IPS DF 6.9 (cell line): ENCODE results near the gene ANKRD11.
"Not testable (repeated sequence)": the region's sequence is repeated elsewhere in the genome, so short reads cannot be mapped to it uniquely, and the experiment has no call there.

Experiments used
- DNase-seq: peaks from one replicate; pipeline ENCODE4 v3.0.0-alpha.2; 2013; ENCODE audit warnings: low read depth, low spot score
- H3K27ac ChIP-seq: one replicate; pipeline ENCODE4 v1.5.1; 2013; ENCODE audit warnings: low read length, control low read depth
- H3K27me3 ChIP-seq: 2 replicates; pipeline ENCODE4 v1.6.1; 2013; ENCODE audit warnings: mild to moderate bottlenecking, low read length; ENCODE audit not compliant: control insufficient read depth, insufficient read depth
- H3K36me3 ChIP-seq: 2 replicates; pipeline ENCODE4 v1.6.1; 2013; ENCODE audit warnings: low read length; ENCODE audit not compliant: control insufficient read depth, insufficient read depth
- H3K4me1 ChIP-seq: 2 replicates; pipeline ENCODE4 v1.6.1; 2013; ENCODE audit warnings: low read length; ENCODE audit not compliant: control insufficient read depth, insufficient read depth
- H3K4me3 ChIP-seq: 2 replicates; pipeline ENCODE4 v1.5.1; 2013; ENCODE audit warnings: mild to moderate bottlenecking, low read length
- H3K9me3 ChIP-seq: 2 replicates; pipeline ENCODE4 v1.6.1; 2013; ENCODE audit warnings: low read length, inconsistent platforms; ENCODE audit not compliant: control insufficient read depth, insufficient read depth
- WGBS: extraction: QIAGEN DNeasy Blood & Tissue Kit; methylation state at CpG from one replicate; pipeline ENCODE4 v1.1.7; 2013; ENCODE audit warnings: mixed read lengths, missing lambda C conversion rate; ENCODE audit not compliant: insufficient read length, insufficient coverage; 5-methylcytosine and 5-hydroxymethylcytosine counted together

Gene ANKRD11

DNA sequence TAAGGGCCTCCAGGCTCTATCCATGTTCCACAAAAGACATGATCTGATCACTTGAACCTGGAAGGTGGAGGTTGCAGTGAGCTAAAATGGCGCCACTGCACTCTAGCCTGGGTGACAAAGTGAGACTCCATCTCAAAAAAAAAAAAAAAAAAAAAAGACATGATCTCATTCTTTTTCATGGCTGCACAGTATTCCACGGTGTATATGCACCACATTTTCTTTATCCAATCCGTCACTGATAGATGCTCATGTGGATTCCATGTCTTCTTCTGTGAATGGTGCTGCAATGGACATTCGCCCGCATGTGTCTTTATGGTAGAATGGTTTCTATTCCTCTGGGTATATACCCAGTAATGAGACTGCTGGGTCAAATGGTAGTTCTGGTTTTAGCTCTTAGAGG lies 124.4 kb downstream of the ANKRD11 start:
- no peak for DNase-seq
- H3K4me3 ChIP-seq, result no peak overlapping the region
- no peaks in the 10 kb centered on the region for H3K9me3 ChIP-seq
- H3K27me3 ChIP-seq, result no peaks in the 10 kb centered on the region
- peaks cover 11% of the 10 kb centered on the region for H3K4me1 ChIP-seq
- no peak overlapping the region for H3K27ac ChIP-seq
- WGBS, result no CpG with 5 or more reads among the region's 5 CpGs
- no peaks in the 10 kb centered on the region for H3K36me3 ChIP-seq

DNA sequence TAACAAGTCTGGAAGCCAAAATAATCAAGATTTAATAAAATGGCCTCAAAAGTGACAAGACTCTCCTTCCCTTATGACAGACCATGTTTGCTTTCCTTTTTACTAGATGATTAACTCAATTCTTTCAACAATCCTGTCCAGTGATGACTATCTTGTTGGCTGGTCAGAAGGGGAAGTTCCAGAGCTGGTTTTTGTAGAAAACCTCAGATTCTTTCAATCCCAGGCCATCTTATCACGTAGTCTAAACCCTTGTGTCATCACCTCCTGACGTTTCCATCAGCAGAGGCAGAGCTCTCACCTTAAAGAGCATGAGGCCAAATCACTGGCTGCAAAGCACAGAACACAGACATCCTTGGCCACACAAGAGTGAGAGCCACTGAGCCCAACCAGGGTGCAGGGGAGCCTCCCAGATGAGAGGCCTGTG lies 125.3 kb downstream of the ANKRD11 start:
- no peak overlapping the region for H3K27ac ChIP-seq

DNA sequence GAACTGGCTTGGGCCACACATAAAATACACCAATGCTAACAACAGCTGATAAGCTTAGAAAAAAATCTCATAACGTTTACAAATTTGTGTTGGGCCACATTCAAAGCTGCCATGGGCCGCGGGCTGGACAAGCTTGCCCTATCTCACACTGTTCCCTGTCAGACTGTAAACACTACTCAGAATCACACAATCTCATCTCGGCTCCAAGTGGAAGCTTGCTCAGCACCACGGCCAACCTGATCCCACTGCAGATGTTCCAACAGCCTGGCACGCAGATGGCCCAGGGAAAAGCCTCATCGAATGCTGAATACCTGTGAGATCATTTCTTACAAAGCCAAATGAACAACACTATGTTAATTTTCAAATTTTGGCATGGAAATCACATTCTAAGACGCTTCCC lies 125.8 kb downstream of the ANKRD11 start:
- peaks cover 11% of the 10 kb centered on the region for H3K4me1 ChIP-seq

More for the DNA sequence above, 125.3 kb downstream of the ANKRD11 start:
- peaks cover 11% of the 10 kb centered on the region for H3K4me1 ChIP-seq
- no peaks in the 10 kb centered on the region for H3K27me3 ChIP-seq
- H3K4me3 ChIP-seq, result no peak overlapping the region
- no peak for DNase-seq
- WGBS, result no CpG with 5 or more reads among the region's 2 CpGs
- no peaks in the 10 kb centered on the region for H3K9me3 ChIP-seq
- H3K36me3 ChIP-seq, result no peaks in the 10 kb centered on the region

DNA sequence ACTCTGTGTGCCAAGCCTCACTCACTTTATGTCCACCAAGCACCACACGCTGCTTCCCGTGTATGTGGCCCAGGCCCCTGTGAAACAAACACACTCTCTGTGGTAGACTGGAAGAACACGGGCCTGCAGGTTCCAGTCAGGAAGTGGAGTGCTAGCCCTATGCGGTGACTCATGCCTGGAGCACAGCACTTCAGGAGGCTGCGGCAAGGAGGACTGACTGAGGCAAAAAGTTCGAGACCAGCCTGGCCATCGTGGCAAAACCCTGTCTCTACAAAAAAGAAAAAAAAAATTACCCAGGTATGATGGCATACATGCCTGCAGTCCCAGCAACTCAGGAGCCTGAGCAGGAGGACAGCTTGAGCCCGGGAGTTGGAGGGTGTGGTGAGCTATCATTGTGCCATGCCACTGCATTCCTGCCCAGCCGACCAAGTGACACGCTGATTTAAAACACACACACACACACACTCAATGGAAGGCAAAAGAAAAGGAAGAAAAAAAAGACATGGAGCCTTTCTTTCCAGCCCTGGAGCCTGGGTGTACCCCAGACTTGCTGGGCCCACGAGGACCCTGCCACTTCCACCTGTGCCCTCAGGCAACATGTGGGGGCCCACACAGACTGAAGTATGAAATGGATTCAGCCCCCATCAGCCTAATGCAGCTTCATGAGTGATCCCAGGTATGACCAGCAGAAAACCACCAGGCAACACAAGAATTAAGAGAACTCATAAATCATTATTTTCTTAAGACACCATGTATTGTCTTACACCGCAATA lies 126.6 kb downstream of the ANKRD11 start:
- H3K36me3 ChIP-seq, result no peaks in the 10 kb centered on the region
- no CpG with 5 or more reads among the region's 12 CpGs for WGBS
- no peak for DNase-seq
- no peaks in the 10 kb centered on the region for H3K9me3 ChIP-seq
- H3K4me3 ChIP-seq, result no peak overlapping the region
- peaks cover 9% of the 10 kb centered on the region for H3K4me1 ChIP-seq
- H3K27ac ChIP-seq, result no peak overlapping the region
- H3K27me3 ChIP-seq, result no peaks in the 10 kb centered on the region

More for the DNA sequence above, 125.8 kb downstream of the ANKRD11 start:
- Histone ChIP-seq H3K27me3 (no peaks in the 10 kb centered on the region), H3K27ac (no peak overlapping the region), H3K4me3 (no peak overlapping the region), H3K36me3 (no peaks in the 10 kb centered on the region), H3K9me3 (no peaks in the 10 kb centered on the region)
- DNase-seq, result no peak
- no CpG with 5 or more reads among the region's 8 CpGs for WGBS

DNA sequence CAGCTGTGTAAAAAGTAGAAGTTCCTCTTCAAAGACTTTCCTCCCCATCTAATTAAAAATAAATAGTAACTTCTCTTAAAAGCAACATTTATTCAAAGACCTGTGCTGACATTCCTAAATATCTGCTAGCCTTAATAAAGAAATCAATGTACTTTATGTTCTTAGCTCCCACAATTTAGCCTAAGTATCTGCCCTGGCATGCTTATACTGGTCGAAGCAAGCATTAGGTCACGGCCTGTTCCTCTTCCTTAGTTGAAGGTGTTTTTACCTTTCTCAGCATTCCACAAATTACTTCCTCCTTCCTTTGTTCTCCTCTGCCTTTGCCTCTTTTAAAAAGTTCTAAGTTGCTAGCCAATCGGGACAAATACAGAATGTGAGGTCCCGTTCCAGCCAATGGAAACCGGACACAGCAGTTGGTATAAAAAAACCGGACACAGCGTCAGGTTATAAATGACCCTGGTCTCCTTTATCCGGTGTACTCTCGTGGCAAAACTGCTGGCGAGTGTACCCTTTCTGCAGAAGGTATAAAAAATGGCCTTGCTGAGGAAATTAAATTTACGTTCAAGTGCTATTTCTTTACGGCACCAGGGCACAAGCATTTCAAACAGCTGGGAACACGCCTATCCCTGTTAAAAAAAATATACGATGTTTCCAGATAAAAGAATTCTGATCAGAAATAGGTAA lies 127.7 kb downstream of the ANKRD11 start:
- H3K4me3 ChIP-seq, H3K9me3 ChIP-seq, H3K36me3 ChIP-seq, H3K27me3 ChIP-seq, H3K27ac ChIP-seq, DNase-seq: not testable (repeated sequence)
- H3K4me1 ChIP-seq, result peaks cover 11% of the 10 kb centered on the region
- no CpG with 5 or more reads among the region's 14 CpGs for WGBS

DNA sequence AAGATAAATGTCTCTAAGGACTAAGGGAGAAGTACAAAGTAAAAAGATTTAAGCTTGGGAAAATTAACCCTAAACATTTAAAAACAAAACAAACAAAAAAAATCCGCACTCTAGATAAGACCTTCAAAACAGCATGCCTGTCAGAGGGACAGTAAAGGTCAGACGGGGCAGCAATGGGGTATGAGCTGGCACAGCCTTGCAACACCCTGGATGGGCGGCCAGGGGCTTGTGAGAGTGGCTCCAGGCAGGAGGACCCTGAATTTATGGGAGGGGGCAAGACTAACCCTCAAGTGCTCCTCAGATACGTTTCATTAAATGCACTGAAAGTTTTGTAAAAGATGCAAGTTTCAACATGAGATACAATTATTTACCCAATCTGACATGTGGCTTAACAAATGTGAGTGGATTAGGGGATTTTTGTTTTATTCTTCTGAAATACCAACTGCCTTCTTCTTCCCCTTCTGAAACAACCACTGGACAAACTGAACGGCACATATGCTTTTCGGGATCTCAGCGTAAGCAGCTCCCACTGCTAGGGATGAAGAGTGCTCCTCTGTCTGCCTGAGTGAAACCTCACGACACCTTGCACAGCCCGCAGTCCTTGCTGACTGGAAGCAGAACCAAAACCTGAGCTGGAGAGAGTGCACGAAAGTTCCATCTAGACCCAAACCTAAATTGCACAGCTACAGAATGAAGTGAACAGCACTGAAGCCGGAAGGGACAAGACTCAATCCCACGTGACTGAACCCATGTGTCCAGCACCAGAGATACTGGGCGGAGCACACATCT lies 128.4 kb downstream of the ANKRD11 start:
- no CpG with 5 or more reads among the region's 13 CpGs for WGBS
- Histone ChIP-seq H3K27ac (no peak overlapping the region), H3K36me3 (no peaks in the 10 kb centered on the region), H3K4me1 (peaks cover 13% of the 10 kb centered on the region), H3K4me3 (no peak overlapping the region), H3K27me3 (no peaks in the 10 kb centered on the region), H3K9me3 (no peaks in the 10 kb centered on the region)
- no peak for DNase-seq

DNA sequence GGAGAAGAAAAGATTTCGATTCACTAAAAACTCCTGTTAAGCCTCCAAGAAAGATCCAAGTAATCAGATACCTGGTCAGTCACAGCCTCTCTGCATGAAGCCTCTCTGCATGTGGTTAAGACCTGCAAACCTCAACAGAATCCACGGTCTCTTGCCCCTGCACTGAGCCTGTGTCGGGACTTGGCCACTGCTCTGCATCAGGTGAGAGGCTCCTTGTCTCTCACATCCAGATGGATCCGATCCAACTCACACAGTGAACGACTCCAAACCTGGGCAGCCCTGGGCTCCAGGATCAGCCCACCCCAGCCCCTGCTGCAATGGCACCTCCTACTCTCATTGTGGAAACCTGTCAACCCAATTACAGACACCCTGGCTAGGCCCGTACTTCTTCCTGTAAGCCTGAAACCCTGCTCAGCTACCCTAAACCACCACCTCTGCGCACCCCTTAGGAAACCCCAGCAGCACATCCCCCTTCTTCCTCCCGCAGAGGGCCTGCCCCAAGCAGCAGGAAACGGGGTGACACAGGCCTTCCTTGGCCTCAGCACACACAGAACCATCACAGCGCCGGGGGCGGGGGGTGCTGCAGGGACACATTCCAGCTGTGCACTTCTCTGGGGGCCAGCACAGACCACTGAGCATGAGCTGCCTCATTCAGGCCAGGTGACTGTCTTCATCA lies 129.5 kb downstream of the ANKRD11 start:
- H3K4me3 ChIP-seq, result no peak overlapping the region
- no peak for DNase-seq
- no peaks in the 10 kb centered on the region for H3K9me3 ChIP-seq
- no CpG with 5 or more reads among the region's 12 CpGs for WGBS
- no peaks in the 10 kb centered on the region for H3K36me3 ChIP-seq
- no peak overlapping the region for H3K27ac ChIP-seq
- no peaks in the 10 kb centered on the region for H3K27me3 ChIP-seq
- peaks cover 13% of the 10 kb centered on the region for H3K4me1 ChIP-seq

GRCh38 chr16:89359264-89360147 lies 130.9 kb downstream of the ANKRD11 start:
- H3K27ac ChIP-seq, result no peak overlapping the region
- no CpG with 5 or more reads among the region's 18 CpGs for WGBS
- no peaks in the 10 kb centered on the region for H3K9me3 ChIP-seq
- no peaks in the 10 kb centered on the region for H3K36me3 ChIP-seq
- H3K4me1 ChIP-seq, result peaks cover 11% of the 10 kb centered on the region
- no peaks in the 10 kb centered on the region for H3K27me3 ChIP-seq
- DNase-seq, result no peak
- H3K4me3 ChIP-seq, result no peak overlapping the region

DNA sequence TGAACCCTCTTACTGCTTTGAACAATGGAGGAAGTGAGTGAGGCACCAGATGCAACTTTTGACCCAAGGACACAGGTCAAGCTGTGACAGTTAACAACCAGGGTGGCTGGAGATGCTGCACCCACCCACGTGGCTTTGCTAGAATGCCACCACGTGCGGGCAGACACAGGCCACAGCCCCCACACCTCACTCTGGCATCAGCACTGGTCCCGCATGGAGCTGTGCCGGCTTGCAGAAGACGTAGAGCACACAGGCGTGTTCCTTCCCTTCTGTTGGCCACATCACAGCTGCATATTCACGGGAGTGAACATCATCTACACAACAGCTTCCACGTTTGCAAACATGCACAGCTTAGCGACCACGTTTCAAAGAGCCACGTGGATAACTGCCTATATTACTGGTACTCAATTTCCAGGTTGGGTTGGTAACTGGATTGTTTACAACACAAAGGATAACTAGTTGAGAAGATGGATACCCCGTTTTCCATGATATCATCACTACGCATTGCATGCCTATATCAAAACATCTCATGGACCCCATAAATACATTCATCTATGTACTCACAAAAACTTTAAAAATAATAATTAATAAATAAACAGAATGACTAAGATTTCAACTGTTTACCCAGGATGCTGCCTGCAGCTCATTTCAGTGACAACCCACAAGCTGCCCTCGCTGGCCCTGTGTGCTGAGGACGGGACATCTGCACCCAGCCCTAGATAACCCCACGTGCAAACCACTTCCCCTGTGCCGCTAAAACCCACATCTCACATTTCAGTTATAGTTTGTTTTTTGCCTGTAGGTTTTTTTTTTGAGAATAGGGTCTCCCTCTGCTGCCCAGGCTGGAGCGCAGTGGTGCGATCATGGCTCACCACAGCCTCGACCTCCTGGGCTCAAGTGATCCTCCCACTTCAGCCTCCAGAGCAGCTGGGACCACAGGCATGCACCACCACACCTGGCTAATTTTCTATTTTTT lies 132.0 kb downstream of the ANKRD11 start:
- Histone ChIP-seq H3K9me3 (no peaks in the 10 kb centered on the region), H3K4me1 (peaks cover 9% of the 10 kb centered on the region), H3K27ac (no peak overlapping the region), H3K4me3 (no peak overlapping the region), H3K27me3 (no peaks in the 10 kb centered on the region), H3K36me3 (no peaks in the 10 kb centered on the region)
- DNase-seq, result no peak
- no CpG with 5 or more reads among the region's 21 CpGs for WGBS
